ENCODE results near the gene CDK11A. TPM values are rescaled to one million over a fixed set of nuclear protein-coding genes. Genes with fewer than 3 reads are reported as not detected.
"Not testable (repeated sequence)": the region's sequence is repeated elsewhere in the genome, so short reads cannot be mapped to it uniquely, and the experiment has no call there.

CDK11A gene
- total and polyA plus RNA-seq, 12 donors, result 11.6 to 88.3 (median 15.3) TPM

DNA sequence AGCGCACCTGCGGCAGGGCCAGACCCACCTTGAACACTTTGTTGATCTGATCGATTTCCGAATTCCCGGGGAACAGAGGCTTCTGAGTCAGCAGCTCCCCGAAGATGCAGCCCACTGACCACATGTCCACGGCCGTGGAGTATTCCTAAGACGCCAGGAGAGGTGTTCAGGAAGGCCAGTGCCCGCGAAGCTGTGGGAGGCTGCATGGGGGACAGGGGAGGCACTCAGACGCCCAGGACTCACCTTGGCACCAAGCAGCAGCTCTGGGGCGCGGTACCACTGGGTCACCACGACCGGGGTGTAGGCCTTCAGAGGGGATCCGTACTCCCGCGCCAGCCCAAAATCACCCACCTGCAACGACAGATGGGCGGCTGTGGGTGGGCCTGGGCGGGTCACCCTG is 20.4 kb downstream of the CDK11A start:
- intact Hi-C loops (cut with DNase I), result no loop called here

DNA sequence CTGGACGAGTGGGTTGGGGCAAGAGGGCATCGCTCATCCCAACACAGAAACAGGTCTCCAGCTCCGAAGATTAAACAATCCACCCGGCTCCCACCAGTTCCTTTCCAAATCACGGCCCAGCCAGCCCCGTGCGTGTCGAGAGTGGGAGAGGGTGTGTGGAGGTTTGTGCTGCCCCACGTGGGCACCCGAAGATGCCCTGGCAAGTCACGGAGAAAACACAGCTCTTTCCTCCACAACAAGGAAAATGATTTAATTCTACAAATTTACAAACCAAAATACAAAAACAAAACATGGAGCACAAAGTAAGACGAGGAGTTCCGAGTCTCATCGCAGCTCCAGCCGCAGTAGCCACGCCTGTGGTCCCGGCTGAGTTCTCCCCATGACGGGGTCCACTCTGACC is 21.7 kb downstream of the CDK11A start:
- DNase-seq; H3K4me1 ChIP-seq; H3K9me3 ChIP-seq; H3K27ac ChIP-seq; intact Hi-C loops (cut with DNase I); ATAC-seq; H3K27me3 ChIP-seq; H3K4me3 ChIP-seq: not testable (repeated sequence)
- peaks cover 0 to 27% (median 12%) of the 10 kb centered on the region in 9 donors for H3K36me3 ChIP-seq
- WGBS, 2 donors, result 78 to 85% methylated on average over 6 to 7 of the region's 18 CpGs

More for the DNA sequence above, 20.4 kb downstream of the CDK11A start:
- no peak overlapping the region for H3K27ac ChIP-seq
- H3K4me3 ChIP-seq, result no peak overlapping the region
- ATAC-seq, result no peak
- no peak for DNase-seq
- H3K27me3 ChIP-seq, result no peaks in the 10 kb centered on the region
- no peaks in the 10 kb centered on the region for H3K9me3 ChIP-seq
- H3K4me1 ChIP-seq, result no peaks in the 10 kb centered on the region
- 95 to 97% methylated on average over 15 to 22 of the region's 22 CpGs for WGBS, 2 donors
- peaks cover 0 to 33% (median 12%) of the 10 kb centered on the region in 9 donors for H3K36me3 ChIP-seq
- TF ChIP-seq, protein P1, sequence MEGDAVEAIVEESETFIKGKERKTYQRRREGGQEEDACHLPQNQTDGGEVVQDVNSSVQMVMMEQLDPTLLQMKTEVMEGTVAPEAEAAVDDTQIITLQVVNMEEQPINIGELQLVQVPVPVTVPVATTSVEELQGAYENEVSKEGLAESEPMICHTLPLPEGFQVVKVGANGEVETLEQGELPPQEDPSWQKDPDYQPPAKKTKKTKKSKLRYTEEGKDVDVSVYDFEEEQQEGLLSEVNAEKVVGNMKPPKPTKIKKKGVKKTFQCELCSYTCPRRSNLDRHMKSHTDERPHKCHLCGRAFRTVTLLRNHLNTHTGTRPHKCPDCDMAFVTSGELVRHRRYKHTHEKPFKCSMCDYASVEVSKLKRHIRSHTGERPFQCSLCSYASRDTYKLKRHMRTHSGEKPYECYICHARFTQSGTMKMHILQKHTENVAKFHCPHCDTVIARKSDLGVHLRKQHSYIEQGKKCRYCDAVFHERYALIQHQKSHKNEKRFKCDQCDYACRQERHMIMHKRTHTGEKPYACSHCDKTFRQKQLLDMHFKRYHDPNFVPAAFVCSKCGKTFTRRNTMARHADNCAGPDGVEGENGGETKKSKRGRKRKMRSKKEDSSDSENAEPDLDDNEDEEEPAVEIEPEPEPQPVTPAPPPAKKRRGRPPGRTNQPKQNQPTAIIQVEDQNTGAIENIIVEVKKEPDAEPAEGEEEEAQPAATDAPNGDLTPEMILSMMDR (IDR thresholded peaks at IDR 0.05), result no peak

DNA sequence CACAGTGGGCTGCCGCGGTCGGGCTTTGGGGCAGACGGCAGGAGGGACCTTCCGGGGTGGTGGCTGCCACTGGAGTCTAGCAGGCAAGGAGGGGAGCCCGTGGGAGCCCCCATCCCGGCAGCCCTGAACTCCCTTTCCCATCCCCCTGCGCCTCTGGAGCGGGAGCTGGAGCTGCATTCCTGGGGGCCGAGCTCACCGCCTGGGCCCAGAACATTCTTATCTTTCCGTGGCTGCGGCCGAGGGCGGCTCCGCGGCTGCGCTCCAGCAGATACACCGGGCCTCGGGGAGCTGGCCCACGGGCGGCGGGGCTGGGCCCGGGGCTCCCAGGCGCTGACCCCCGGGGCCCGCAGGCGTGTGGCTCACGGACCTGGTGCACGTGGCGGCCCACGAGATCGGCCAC is 23.6 kb downstream of the CDK11A start:
- H3K4me1 ChIP-seq; H3K27ac ChIP-seq; H3K9me3 ChIP-seq; H3K27me3 ChIP-seq; intact Hi-C loops (cut with DNase I); H3K4me3 ChIP-seq; DNase-seq: not testable (repeated sequence)
- H3K36me3 ChIP-seq, result peaks cover 0 to 14% (median 12%) of the 10 kb centered on the region in 9 donors
- ATAC-seq, result peak; percentile 67 to 84 (median 76)
- no CpG with 5 or more reads among the region's 33 CpGs for WGBS, 2 donors

DNA sequence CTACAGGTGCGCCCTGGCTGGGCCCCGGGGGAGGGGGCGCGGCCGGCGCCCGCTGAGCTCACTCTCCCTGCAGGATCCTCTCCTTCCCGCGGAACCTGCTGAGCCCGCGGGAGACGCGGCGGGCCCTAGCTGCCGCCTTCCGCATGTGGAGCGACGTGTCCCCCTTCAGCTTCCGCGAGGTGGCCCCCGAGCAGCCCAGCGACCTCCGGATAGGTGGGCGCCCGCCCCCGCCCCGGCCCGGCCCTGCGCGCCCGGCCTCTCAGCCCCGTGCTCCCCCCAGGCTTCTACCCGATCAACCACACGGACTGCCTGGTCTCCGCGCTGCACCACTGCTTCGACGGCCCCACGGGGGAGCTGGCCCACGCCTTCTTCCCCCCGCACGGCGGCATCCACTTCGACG is 24.1 kb downstream of the CDK11A start:
- H3K27ac ChIP-seq; H3K4me3 ChIP-seq; H3K4me1 ChIP-seq; intact Hi-C loops (cut with DNase I); H3K9me3 ChIP-seq; DNase-seq; H3K27me3 ChIP-seq: not testable (repeated sequence)
- peaks cover 0 to 14% (median 12%) of the 10 kb centered on the region in 9 donors for H3K36me3 ChIP-seq
- ATAC-seq, result peak in 5 of 8 donors; percentile 3 to 43 (median 13)
- no CpG with 5 or more reads among the region's 45 CpGs for WGBS, 2 donors

DNA sequence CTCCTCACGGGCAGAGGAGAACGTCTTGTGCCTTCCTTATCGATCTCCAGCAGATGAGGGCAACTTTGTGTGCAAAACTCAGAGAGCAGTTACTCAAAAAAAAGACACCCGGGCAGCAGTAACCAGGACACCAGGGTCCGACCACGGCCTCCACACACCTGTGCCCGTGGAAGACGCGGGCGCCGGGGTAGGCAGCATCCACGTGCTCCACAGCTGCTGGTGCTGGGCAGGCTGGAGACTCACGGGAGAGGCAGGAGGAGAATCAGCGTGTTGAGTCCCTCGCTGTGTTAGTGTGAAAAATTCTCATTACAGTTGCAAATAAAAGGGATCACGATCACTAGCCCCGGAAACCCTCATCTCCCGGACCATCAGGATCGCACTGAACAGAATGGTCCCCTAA is 25.1 kb downstream of the CDK11A start:
- H3K4me3 ChIP-seq; H3K36me3 ChIP-seq; H3K27ac ChIP-seq; H3K27me3 ChIP-seq; ATAC-seq; DNase-seq; intact Hi-C loops (cut with DNase I); H3K4me1 ChIP-seq; H3K9me3 ChIP-seq: not testable (repeated sequence)
- WGBS, 2 donors, result 89 to 92% methylated on average over 4 to 12 of the region's 19 CpGs

DNA sequence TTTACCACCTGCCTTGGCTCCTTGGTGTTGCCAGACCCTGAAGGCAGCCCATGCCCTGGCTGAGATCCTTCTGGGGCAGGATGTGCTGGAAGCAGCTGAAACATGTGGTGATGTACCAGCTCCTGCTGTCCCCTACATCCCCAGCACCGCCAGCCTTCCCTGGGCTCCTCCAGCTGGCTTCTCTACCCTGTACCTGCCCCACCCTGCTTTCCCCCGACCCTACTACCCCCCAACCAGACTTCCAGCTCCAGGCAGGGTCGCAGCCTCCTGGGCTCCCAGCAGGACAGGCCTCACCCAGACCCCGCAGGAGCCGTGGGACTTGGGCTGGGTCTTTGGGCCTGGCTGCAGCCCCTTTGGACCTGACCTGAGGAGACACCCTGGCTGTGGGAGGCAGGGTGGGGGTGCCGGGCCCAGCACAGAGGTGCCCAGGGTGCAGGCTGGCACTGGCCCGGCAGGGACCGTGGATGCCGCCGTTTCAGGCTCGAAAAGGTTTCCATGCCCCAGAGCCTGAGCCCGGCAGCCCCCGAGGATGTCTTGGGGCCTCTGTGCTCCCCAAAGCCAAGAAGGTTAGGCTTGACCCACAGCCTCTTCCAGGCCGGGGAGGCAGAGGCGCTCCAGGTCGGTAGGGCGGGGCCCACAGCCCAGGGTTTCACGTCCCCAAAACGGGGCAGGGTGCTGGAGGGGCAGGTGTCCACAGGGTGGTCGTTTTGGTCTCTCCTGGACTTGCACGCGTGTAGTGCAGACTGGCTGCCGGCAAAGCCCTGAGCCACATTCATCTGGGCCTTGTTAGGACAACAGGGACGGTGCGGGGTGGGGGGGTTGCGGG is 26.6 kb downstream of the CDK11A start:
- H3K36me3 ChIP-seq; ATAC-seq; H3K4me3 ChIP-seq; DNase-seq; H3K9me3 ChIP-seq; intact Hi-C loops (cut with DNase I); H3K27ac ChIP-seq; H3K27me3 ChIP-seq: not testable (repeated sequence)
- WGBS, 2 donors, result 79 to 82% methylated on average over 18 to 20 of the region's 26 CpGs
- H3K4me1 ChIP-seq, result peaks cover 0 to 11% (median 0%) of the 10 kb centered on the region in 9 donors

DNA sequence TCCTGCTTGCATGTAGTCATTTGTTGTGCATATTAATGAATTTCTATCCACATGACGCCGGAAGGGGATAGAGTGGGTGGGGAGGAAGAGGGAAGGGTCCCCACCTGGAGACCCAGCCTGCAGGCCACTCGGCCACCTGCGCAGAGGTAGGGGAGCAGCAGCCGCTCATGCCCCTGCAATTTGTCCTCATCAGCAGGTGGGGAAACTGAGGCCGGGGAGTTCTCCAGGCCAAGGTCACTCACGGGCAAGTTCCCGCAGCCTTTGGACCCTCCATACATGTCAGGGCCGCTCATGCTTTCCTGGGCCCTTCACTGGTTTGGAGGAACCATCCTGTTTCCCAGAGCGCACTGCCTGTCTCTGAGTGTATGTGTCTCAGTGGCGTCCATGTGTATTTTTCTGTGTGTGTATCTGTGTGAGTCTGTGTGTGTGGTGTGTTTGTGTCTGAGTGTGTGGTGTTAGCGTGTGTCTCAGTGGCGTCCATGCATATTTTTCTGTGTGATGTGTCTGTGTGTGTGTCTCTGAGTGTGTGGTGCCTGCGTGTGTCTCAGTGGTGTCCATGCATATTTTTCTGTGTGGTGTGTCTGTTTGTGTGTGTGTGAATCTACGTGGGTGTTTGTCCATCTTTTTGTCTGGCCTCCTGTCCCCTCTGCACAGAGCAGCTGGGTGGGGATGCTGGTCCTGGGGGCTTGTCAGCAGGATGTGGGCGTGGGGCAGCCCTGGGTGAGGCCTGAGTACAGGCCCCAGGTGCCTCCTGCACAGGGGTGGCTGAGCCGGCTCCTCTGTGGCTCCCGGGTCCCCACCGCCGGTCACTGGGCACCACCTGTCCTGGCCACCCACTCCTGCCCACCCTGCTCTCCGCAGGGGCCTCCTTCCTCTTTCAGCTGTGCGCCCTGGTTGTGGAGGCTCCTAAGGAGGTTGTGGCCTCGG is 27.5 kb downstream of the CDK11A start:
- H3K9me3 ChIP-seq; H3K27me3 ChIP-seq; H3K36me3 ChIP-seq; DNase-seq; intact Hi-C loops (cut with DNase I); H3K4me3 ChIP-seq; ATAC-seq; H3K27ac ChIP-seq: not testable (repeated sequence)
- peaks cover 0 to 11% (median 0%) of the 10 kb centered on the region in 9 donors for H3K4me1 ChIP-seq
- WGBS, 2 donors, result 89 to 91% methylated on average over 13 to 19 of the region's 23 CpGs

Measured in heart right ventricle (tissue), 16 donors.